ENCODE measurements around the gene ANO7. TPM values are rescaled to one million over a fixed set of nuclear protein-coding genes. Genes with fewer than 3 reads are reported as not detected.

ANO7 gene
- total RNA-seq, 4 donors from 2014 or later: 0.32 to 1.3 (median 0.42) TPM; not detected in 1

GRCh38 chr2:241260911-241261310 lies 72.4 kb downstream of the ANO7 start:
- Histone ChIP-seq H3K27me3 (no peaks in the 10 kb centered on the region), H3K9me3 (no peaks in the 10 kb centered on the region), H3K27ac (replicated peaks in 1 of 4) (no peak overlapping the region), H3K4me3 (no peak overlapping the region), H3K36me3 (peaks cover 74 to 100% (median 91%) of the 10 kb centered on the region in 4 donors), H3K4me1 (peaks cover 0 to 16% (median 7%) of the 10 kb centered on the region in 4 donors)
- intact Hi-C loops (cut with DNase I): no loop called here
- no peak for DNase-seq (ENCODE audit: extremely low spot score)
- 94% methylated on average over 3 of the region's 3 CpGs for WGBS
- TF ChIP-seq POLR2AphosphoS5 (IDR thresholded peaks at IDR 0.05) (no peak), EP300 (IDR thresholded peaks at IDR 0.05) (no peak), POLR2A (IDR thresholded peaks at IDR 0.05; ENCODE audit: low read depth) (no peak), CTCF (IDR thresholded peaks at IDR 0.05) (no peak)

- H3K9me3 ChIP-seq: no peaks in the 10 kb centered on the region
- no peaks in the 10 kb centered on the region for H3K27me3 ChIP-seq
- no peak for DNase-seq (ENCODE audit: extremely low spot score)
- H3K36me3 ChIP-seq: peaks cover 70 to 100% (median 91%) of the 10 kb centered on the region in 4 donors
- 92% methylated on average over 4 of the region's 4 CpGs for WGBS
- TF ChIP-seq POLR2AphosphoS5 (IDR thresholded peaks at IDR 0.05) (no peak), POLR2A (IDR thresholded peaks at IDR 0.05; ENCODE audit: low read depth) (no peak), CTCF (IDR thresholded peaks at IDR 0.05) (no peak), EP300 (IDR thresholded peaks at IDR 0.05) (no peak)
- H3K4me1 ChIP-seq: peaks cover 0 to 16% (median 7%) of the 10 kb centered on the region in 4 donors
- intact Hi-C loops (cut with DNase I): no loop called here
- H3K4me3 ChIP-seq: no peak overlapping the region
- no peak overlapping the region for H3K27ac ChIP-seq (replicated peaks in 1 of 4)
These were observed 73.2 kb downstream of the ANO7 start for GRCh38 chr2:241261628-241262027.

- H3K4me3 ChIP-seq: no peak overlapping the region
- no peak overlapping the region for H3K27ac ChIP-seq (replicated peaks in 1 of 4)
- 91% methylated on average over 7 of the region's 7 CpGs for WGBS
- TF ChIP-seq POLR2A (IDR thresholded peaks at IDR 0.05; ENCODE audit: low read depth) (no peak), EP300 (IDR thresholded peaks at IDR 0.05) (no peak)
- intact Hi-C loops (cut with DNase I): no loop called here
- peaks cover 0 to 19% (median 5%) of the 10 kb centered on the region in 4 donors for H3K4me1 ChIP-seq
- peaks cover 65 to 100% (median 92%) of the 10 kb centered on the region in 4 donors for H3K36me3 ChIP-seq
- H3K9me3 ChIP-seq: no peaks in the 10 kb centered on the region
- DNase-seq (ENCODE audit: extremely low spot score): no peak
- H3K27me3 ChIP-seq: no peaks in the 10 kb centered on the region
These were observed 74.6 kb downstream of the ANO7 start for GRCh38 chr2:241263061-241263460.

GRCh38 chr2:241265506-241265905 lies 77.0 kb downstream of the ANO7 start:
- Histone ChIP-seq H3K4me1 (peaks cover 17 to 34% (median 23%) of the 10 kb centered on the region in 4 donors), H3K36me3 (peaks cover 57 to 87% (median 76%) of the 10 kb centered on the region in 4 donors), H3K27ac (replicated peaks in 1 of 4) (no peak overlapping the region), H3K4me3 (no peak overlapping the region), H3K9me3 (no peaks in the 10 kb centered on the region), H3K27me3 (no peaks in the 10 kb centered on the region)
- intact Hi-C loops (cut with DNase I): no loop called here
- WGBS: 97% methylated on average over 4 of the region's 5 CpGs
- TF ChIP-seq CTCF (IDR thresholded peaks at IDR 0.05) (no peak), EP300 (IDR thresholded peaks at IDR 0.05) (no peak), POLR2AphosphoS5 (IDR thresholded peaks at IDR 0.05) (no peak), POLR2A (IDR thresholded peaks at IDR 0.05; ENCODE audit: low read depth) (no peak)
- DNase-seq (ENCODE audit: extremely low spot score): no peak

GRCh38 chr2:241267249-241268067 lies 79.0 kb downstream of the ANO7 start:
- Histone ChIP-seq H3K36me3 (peaks cover 39 to 68% (median 56%) of the 10 kb centered on the region in 4 donors), H3K4me1 (peaks cover 26 to 44% (median 35%) of the 10 kb centered on the region in 4 donors), H3K27ac (replicated peaks in 1 of 4) (no peak overlapping the region), H3K4me3 (no peak overlapping the region), H3K9me3 (no peaks in the 10 kb centered on the region), H3K27me3 (no peaks in the 10 kb centered on the region)
- 83% methylated on average over 12 of the region's 12 CpGs for WGBS
- DNase-seq (ENCODE audit: extremely low spot score): no peak
- intact Hi-C loops (cut with DNase I): no loop called here
- TF ChIP-seq POLR2A (IDR thresholded peaks at IDR 0.05; ENCODE audit: low read depth): no peak
- no peak for TF ChIP-seq EP300 (IDR thresholded peaks at IDR 0.05)
- no peak for TF ChIP-seq CTCF (IDR thresholded peaks at IDR 0.05)
- no peak for TF ChIP-seq POLR2AphosphoS5 (IDR thresholded peaks at IDR 0.05)

All from esophagus muscularis mucosa (tissue), 4 donors.